ENCODE results near the gene DNAJB9. TPM values are rescaled to one million over a fixed set of nuclear protein-coding genes. Genes with fewer than 3 reads are reported as not detected.
"Not testable (repeated sequence)": the region's sequence is repeated elsewhere in the genome, so short reads cannot be mapped to it uniquely, and the experiment has no call there.

DNAJB9 gene
- total and polyA plus RNA-seq, 2 of the 8 experiments (the other 6 are each of a cell fraction or from before 2014, with no cell fraction given), result 1.8 to 9.7 TPM

DNA sequence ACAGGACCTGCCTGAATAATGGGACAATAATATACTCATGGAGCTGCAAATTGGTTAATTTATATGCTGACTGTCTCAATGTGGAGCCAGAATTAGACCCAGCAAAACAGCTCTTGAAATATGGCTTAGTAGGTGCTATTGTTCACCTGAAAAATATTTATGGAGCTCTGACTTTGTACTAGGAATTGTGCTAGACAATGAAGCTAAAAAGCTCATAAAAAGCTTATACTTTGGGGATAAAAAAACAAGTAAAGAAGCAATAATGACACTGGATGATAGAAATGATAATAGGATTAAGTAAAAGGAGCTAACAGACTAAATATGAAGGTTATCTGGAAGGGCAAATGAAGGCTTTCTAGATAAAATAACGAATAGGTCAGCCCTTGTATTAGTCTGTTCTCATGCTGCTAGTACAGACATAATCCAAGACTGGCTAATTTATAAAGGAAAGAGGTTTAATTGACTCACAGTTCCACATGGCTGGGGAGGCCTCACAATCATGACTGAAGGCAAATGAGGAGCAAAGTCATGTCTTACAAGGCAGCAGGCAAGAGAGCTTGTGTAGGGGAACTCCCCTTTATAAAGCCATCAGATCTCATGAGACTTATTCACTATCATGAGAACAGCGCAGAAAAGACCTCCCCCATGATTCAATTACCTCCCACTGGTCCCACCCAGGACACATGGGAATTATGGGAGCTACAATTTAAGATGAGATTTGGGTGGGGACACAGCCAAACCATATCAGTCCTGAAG lies 21.4 kb upstream of the DNAJB9 start:
- H3K27me3 ChIP-seq (replicated peaks in 1 of 4; ENCODE audit: control insufficient read depth in 3 of 4, extremely low read depth in 1 of 4, insufficient read depth in 3 of 4, low read length in 3 of 4); H3K4me1 ChIP-seq (replicated peaks in 1 of 4; ENCODE audit: control insufficient read depth in 3 of 4, insufficient read depth in 4 of 4, low read length in 3 of 4); H3K23ac ChIP-seq (ENCODE audit: insufficient read length); H2BK15ac ChIP-seq (ENCODE audit: low read length); H2BK120ac ChIP-seq (replicated peaks; ENCODE audit: low read depth, low read length); H4K8ac ChIP-seq (ENCODE audit: extremely low read depth, insufficient read depth, low read length); H2AK5ac ChIP-seq (ENCODE audit: low read depth, low read length); H4K20me1 ChIP-seq (replicated peaks in 1 of 2; ENCODE audit: control insufficient read depth in 1 of 2, insufficient read depth in 2 of 2, low read length in 2 of 2); H2BK5ac ChIP-seq (ENCODE audit: low read depth, low read length); FAIRE-seq; H4K5ac ChIP-seq (ENCODE audit: insufficient read length, low read depth, low read length); H2BK20ac ChIP-seq (ENCODE audit: low read length); H3K4me2 ChIP-seq (ENCODE audit: insufficient read depth in 1 of 2, low read depth in 2 of 2, low read length in 2 of 2); H4K91ac ChIP-seq (replicated peaks; ENCODE audit: insufficient read length, low read length); DNase-seq (ENCODE audit: low read depth in 1 of 2, low spot score in 2 of 2); H3K4me3 ChIP-seq (ENCODE audit: extremely low read depth in 1 of 4, insufficient read depth in 2 of 4, low read depth in 3 of 4, low read length in 4 of 4); H3K36me3 ChIP-seq (ENCODE audit: control insufficient read depth in 2 of 4, insufficient read depth in 4 of 4, low read length in 3 of 4); H3K9ac ChIP-seq (replicated peaks in 1 of 4; ENCODE audit: extremely low read depth in 1 of 4, low read depth in 3 of 4, low read length in 3 of 4); H3K9me3 ChIP-seq (ENCODE audit: insufficient read depth in 2 of 2, low read depth in 1 of 2, low read length in 1 of 2); H2BK12ac ChIP-seq (ENCODE audit: low read depth, low read length); POLR2A ChIA-PET (ENCODE audit: partially characterized antibody); H3K23me2 ChIP-seq (ENCODE audit: low read depth, low read length); H3K18ac ChIP-seq (ENCODE audit: extremely low read depth, low read length); H3K56ac ChIP-seq (replicated peaks; ENCODE audit: insufficient read length, low read depth, low read length); H3K14ac ChIP-seq (ENCODE audit: insufficient read length); H3K79me1 ChIP-seq (ENCODE audit: low read depth, low read length); H3K79me2 ChIP-seq (ENCODE audit: control insufficient read depth in 1 of 2, insufficient read depth in 2 of 2, low read length in 2 of 2); H3K27ac ChIP-seq (ENCODE audit: low read depth, low read length); H3K4ac ChIP-seq (replicated peaks; ENCODE audit: insufficient read length, low read depth, low read length); H2AFZ ChIP-seq (ENCODE audit: low read length): not testable (repeated sequence)
- WGBS, 2 experiments (ENCODE audit: extremely low coverage in 1 of 2, insufficient coverage in 1 of 2, insufficient read length in 1 of 2, insufficient replicate concordance in 2 of 2, low coverage in 1 of 2, low lambda C conversion rate in 2 of 2, missing lambda C conversion rate in 1 of 2), result 88% methylated on average over 2 of the region's 2 CpGs; no CpG with 5 or more reads in 1 of the 2 experiments
- CTCF ChIA-PET (ENCODE audit: partially characterized antibody), result interaction anchor here (1.0 kb wide), 1 partner anchor 24 kb away, joined by 3 read pairs; no protein-coding TSS in a partner anchor

- not testable (repeated sequence) for FAIRE-seq
Observed at GRCh38 chr7:108556665-108557064, 13.0 kb upstream of the DNAJB9 start.

More at GRCh38 chr7:108556665-108557064, 13.0 kb upstream of the DNAJB9 start:
- H3K23ac ChIP-seq (ENCODE audit: insufficient read length); H3K36me3 ChIP-seq (ENCODE audit: control insufficient read depth in 2 of 4, insufficient read depth in 4 of 4, low read length in 3 of 4); H4K91ac ChIP-seq (replicated peaks; ENCODE audit: insufficient read length, low read length); H3K27ac ChIP-seq (ENCODE audit: low read depth, low read length); H3K14ac ChIP-seq (ENCODE audit: insufficient read length); H3K18ac ChIP-seq (ENCODE audit: extremely low read depth, low read length); H2AK5ac ChIP-seq (ENCODE audit: low read depth, low read length); DNase-seq (ENCODE audit: low read depth in 1 of 2, low spot score in 2 of 2); H3K4me1 ChIP-seq (replicated peaks in 1 of 4; ENCODE audit: control insufficient read depth in 3 of 4, insufficient read depth in 4 of 4, low read length in 3 of 4); H3K56ac ChIP-seq (replicated peaks; ENCODE audit: insufficient read length, low read depth, low read length); H2AFZ ChIP-seq (ENCODE audit: low read length); H4K20me1 ChIP-seq (replicated peaks in 1 of 2; ENCODE audit: control insufficient read depth in 1 of 2, insufficient read depth in 2 of 2, low read length in 2 of 2); H3K4ac ChIP-seq (replicated peaks; ENCODE audit: insufficient read length, low read depth, low read length); POLR2A ChIA-PET (ENCODE audit: partially characterized antibody); H2BK20ac ChIP-seq (ENCODE audit: low read length); H3K79me1 ChIP-seq (ENCODE audit: low read depth, low read length); H2BK5ac ChIP-seq (ENCODE audit: low read depth, low read length); H3K9ac ChIP-seq (replicated peaks in 1 of 4; ENCODE audit: extremely low read depth in 1 of 4, low read depth in 3 of 4, low read length in 3 of 4); H2BK12ac ChIP-seq (ENCODE audit: low read depth, low read length); CTCF ChIA-PET (ENCODE audit: partially characterized antibody); H4K5ac ChIP-seq (ENCODE audit: insufficient read length, low read depth, low read length); H3K23me2 ChIP-seq (ENCODE audit: low read depth, low read length); H3K27me3 ChIP-seq (replicated peaks in 1 of 4; ENCODE audit: control insufficient read depth in 3 of 4, extremely low read depth in 1 of 4, insufficient read depth in 3 of 4, low read length in 3 of 4); H3K79me2 ChIP-seq (ENCODE audit: control insufficient read depth in 1 of 2, insufficient read depth in 2 of 2, low read length in 2 of 2); H2BK15ac ChIP-seq (ENCODE audit: low read length); H2BK120ac ChIP-seq (replicated peaks; ENCODE audit: low read depth, low read length); H4K8ac ChIP-seq (ENCODE audit: extremely low read depth, insufficient read depth, low read length); H3K4me3 ChIP-seq (ENCODE audit: extremely low read depth in 1 of 4, insufficient read depth in 2 of 4, low read depth in 3 of 4, low read length in 4 of 4); H3K4me2 ChIP-seq (ENCODE audit: insufficient read depth in 1 of 2, low read depth in 2 of 2, low read length in 2 of 2): not testable (repeated sequence)
- H3K9me3 ChIP-seq (ENCODE audit: insufficient read depth in 2 of 2, low read depth in 1 of 2, low read length in 1 of 2), result peaks cover 11 to 18% of the 10 kb centered on the region in 2 experiments
